HG03196 (cell line): ENCODE results near the gene KIAA1549.
A peak's percentile ranks its signal among the peaks of the same experiment; 100 is the strongest.
"Not testable (repeated sequence)": the region's sequence is repeated elsewhere in the genome, so short reads cannot be mapped to it uniquely, and the experiment has no call there.

ENCODE experiments used
- ATAC-seq: cut with Tn5 transposase; IDR thresholded peaks from one replicate; pipeline ENCODE4 v1.9.1; 2021; ENCODE audit not compliant: unreplicated experiment

Gene KIAA1549

DNA sequence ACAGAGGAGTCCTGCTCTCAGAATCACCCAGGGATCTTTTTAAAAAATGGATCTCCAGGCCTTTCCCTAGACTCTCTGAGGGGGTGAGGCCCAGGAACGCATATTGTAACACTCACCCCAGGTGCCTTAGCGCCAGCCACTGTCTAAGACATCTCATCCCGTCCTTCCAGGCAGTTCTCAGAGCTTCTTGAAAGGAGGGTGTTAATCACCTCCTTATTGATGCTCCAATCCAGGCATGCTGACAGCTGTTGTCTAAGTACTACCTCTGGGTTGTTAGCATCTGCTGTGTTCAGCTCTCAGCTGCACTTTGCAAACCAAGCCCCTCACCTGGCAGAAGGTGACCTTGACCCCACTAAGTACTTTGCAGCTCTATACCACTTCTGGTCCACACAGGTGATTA lies 36.0 kb downstream of the KIAA1549 start:
- ATAC-seq = no peak

DNA sequence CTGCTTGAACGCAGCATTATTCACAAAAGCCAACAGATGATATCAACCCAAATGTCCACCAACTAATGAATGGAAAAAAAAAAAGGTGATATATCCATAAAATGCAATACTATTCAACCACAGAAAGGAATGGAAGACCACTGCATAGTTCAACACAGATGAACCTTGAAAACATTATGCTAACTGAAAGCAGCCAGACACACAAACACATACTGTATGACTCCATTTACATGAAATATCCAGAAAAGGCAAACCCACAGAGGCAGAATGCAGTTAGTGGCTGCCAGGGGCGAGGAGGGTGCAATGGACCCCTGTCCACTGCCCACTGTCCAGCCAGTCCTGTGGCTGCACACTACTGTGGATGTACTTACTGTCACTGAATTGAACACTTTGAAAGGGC lies 36.6 kb downstream of the KIAA1549 start:
- no peak for ATAC-seq

DNA sequence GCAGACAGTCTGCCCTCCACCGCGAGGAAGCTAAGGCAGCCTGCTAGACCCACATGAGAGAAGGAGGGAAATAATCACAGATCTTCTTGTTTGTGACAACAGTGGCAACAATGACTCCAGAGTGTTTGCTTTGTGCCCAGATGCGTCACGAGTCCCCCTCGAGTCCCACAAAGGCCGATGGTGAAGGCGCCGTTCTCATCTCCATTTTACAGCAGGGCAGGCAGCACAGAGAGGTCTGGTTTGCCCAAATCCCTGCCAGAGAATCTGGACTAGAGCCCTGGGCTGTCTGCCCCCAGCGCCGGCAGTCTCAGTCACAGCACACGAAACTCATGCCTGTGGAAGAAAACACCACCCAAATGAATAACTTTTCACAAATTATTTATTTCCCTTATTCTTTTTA lies 38.1 kb downstream of the KIAA1549 start:
- ATAC-seq = no peak

DNA sequence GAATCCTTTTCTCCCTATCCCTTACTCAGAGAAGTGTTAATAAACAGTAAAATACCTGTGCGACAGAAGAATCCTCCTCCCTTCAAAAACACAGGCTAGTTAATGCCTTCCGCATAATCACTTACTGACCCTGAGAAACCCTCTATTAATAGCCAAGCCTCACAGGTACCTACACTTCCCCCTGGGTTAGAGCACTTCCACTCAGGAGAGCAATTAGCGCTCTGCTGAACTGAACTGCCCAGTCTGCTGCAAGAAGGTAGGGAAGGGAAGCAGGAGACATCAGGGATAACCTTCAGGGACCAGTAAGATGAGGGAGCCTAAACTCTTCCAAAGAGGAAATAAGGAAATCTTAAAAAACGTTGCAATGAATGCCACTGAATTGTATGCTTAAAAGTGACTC lies 39.6 kb downstream of the KIAA1549 start:
- no peak for ATAC-seq

DNA sequence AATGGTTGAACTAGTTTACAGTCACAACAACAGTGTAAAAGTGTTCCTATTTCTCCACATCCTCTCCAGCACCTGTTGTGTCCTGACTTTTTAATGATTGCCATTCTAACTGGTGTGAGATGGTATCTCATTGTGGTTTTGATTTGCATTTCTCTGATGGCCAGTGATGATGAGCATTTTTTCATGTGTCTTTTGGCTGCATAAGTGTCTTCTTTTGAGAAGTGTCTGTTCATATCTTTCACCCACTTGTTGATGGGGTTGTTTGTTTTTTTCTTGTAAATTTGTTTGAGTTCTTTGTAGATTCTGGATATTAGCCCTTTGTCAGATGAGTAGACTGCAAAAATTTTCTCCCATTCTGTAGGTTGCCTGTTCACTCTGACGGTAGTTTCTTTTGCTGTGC lies 40.6 kb downstream of the KIAA1549 start:
- ATAC-seq = not testable (repeated sequence)

GRCh38 chr7:138937484-138937883 lies 43.7 kb downstream of the KIAA1549 start:
- ATAC-seq = no peak

GRCh38 chr7:138935465-138936011 lies 45.7 kb downstream of the KIAA1549 start:
- ATAC-seq = no peak

- no peak for ATAC-seq
Observed at GRCh38 chr7:138934861-138935260, 46.3 kb downstream of the KIAA1549 start.

- no peak for ATAC-seq
Observed at GRCh38 chr7:138934367-138934766, 46.8 kb downstream of the KIAA1549 start.

- no peak for ATAC-seq
Observed at GRCh38 chr7:138932870-138933269, 48.3 kb downstream of the KIAA1549 start.

DNA sequence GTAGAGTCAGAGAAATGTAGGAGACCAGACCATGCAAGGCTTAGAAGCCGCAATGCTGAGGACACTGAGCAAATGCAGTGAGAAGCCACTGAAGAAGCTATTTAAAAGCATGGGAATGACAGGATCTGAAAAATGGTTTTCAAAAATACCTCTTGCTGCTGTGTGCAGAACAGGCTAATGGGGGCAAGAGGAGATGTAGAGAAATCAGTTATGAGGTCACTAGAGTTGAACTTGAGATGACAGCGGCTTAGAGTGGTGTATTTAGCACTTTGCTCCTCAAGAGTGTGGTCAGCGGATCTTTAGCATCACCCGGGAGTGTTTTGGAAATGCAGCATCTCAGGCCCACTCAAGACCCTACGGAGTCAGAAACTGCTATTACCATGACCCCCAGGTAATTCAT lies 48.8 kb downstream of the KIAA1549 start:
- no peak for ATAC-seq

DNA sequence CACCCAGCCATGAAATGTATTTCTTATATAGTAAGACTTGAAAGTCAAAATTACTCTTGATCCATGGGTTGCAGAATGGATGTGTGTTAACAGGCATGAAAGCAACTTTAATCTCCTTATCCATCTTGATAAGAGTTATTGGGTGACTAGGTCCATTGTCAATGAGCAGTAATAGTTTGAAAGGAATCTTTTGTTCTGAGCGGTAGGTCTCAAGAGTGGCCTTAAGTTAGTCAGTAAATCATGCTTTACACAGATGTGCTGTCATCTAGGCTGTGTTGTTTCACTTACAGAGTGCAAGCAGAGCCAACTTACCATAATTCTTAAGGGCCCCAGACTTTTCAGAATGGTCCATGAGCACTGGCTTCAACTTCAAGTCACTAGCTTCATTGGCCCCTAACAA lies 51.2 kb downstream of the KIAA1549 start:
- ATAC-seq = no peak

GRCh38 chr7:138926241-138926612 lies 55.0 kb downstream of the KIAA1549 start:
- peak; percentile 4 for ATAC-seq

GRCh38 chr7:138924501-138925225 lies 56.5 kb downstream of the KIAA1549 start:
- ATAC-seq = no peak

DNA sequence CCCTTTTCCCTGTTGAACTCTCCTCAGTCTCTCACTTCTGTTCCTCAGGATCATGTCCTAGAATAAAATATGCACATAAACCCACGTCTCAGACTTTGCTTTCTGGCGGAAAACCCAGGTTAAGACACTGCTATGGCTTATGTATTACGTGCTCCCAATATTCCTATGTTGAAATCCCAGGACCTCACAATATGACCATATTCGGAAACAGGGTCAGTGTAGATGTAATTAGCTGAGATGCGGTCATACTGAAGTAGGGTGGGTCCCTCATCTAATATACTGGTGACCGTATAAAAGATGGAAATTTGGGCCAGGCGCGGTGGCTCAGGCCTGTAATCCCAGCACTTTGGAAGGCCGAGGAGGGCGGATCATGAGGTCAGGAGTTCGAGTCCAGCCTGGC lies 59.9 kb downstream of the KIAA1549 start:
- no peak for ATAC-seq

- no peak for ATAC-seq
Observed at GRCh38 chr7:138919911-138920310, 61.3 kb downstream of the KIAA1549 start.

- ATAC-seq = no peak
Observed at GRCh38 chr7:138919216-138919615, 62.0 kb downstream of the KIAA1549 start.

DNA sequence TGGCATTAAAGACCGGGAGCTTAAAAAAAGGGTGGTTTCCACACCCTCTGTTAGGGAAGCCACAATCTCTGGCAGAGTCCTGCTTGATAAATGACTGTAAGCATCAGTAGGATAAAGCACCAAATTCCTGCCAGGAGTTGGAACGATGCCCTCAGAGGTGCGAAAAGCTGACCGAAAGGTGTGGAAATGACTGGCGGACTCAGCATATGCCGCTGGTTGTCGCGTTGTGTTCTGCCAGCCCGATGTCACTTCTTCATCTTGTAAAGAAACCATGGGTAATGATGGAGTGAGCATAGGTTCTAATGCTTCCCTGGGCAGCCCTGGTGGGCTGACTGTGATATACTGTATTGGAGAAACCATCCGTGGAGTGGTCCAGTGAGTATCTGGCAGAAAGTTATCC lies 62.4 kb downstream of the KIAA1549 start:
- no peak for ATAC-seq

- no peak for ATAC-seq
Observed at GRCh38 chr7:138918176-138918575, 63.0 kb downstream of the KIAA1549 start.

DNA sequence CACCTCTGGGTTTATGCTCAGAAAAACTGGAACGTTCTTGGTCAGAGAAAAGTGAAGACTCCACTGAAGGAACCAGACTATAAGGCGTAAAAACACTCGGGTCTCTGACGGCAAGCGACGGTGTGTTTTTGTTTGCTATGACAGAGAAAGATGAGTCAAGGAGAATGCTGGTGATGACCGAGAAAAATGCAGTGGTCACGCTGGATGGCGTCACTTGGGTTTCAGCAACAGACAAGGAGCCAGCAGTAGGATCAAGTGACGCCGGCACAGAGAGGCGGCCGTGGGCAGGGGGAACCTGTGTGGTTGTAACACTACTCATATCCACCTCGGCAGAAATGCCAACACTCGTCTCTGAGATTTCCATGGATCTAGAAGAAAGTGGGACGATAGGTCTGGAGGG lies 63.4 kb downstream of the KIAA1549 start:
- ATAC-seq = no peak

- ATAC-seq = no peak
Observed at GRCh38 chr7:138916731-138917130, 64.5 kb downstream of the KIAA1549 start.

- ATAC-seq = no peak
Observed at GRCh38 chr7:138916275-138916674, 64.9 kb downstream of the KIAA1549 start.

DNA sequence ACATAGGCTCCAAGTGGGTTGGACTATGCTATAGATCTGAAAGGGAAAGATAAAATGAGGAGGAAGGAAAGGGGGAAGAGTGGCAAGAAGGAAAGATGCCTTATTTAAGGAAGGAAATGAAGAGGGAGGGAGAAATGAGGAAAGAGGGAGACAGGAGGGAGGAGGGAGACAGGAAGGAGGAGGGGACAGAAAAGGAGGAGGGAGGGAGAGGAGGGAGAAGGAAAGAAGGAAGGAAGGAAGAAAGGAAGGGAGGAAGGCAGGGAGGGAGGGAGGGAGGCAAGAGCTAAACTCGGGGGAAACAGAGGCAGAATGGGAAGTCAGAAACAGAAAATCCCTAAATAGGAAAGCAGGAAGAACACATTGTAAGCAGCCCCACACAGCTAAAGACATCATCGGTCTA lies 67.4 kb downstream of the KIAA1549 start:
- ATAC-seq = no peak
